Activated T-cell treated with anti-CD3 and anti-CD28 coated beads for 48 hours (primary cell): ENCODE measurements around the gene RAB44.
"Not testable (repeated sequence)": the region's sequence is repeated elsewhere in the genome, so short reads cannot be mapped to it uniquely, and the experiment has no call there.

Experiments
- DNase-seq: peaks from one replicate; pipeline ENCODE4 v3.0.0-alpha.2; 2020; ENCODE audit warnings: low read depth

Gene RAB44

DNA sequence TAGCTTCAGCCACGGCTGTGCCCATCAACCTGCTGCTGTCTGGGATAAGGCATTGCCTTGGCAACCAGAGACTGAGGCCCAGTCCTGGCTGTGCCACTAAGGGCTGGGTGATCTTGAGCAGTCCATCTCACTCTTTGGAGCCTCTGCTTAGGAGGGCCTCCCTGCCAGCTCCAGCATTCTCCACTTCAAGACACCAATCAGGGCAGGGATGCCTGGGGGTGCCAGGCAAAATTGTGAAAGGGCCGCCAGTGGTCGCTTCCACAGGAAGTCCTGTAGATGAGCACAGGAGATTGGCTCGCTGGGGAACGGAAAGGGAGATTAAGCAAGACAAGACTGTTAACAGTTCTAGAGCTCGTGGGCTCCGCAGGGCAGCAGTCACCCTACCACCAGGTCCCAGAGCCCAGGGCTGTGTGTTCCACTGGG is at the start of gene RAB44:
RAB44 (plus strand) TSS at position 346 of the 423 bp plus-strand sequence. CDS start 6,410 bp downstream, outside the sequence.
- no peak for DNase-seq

DNA sequence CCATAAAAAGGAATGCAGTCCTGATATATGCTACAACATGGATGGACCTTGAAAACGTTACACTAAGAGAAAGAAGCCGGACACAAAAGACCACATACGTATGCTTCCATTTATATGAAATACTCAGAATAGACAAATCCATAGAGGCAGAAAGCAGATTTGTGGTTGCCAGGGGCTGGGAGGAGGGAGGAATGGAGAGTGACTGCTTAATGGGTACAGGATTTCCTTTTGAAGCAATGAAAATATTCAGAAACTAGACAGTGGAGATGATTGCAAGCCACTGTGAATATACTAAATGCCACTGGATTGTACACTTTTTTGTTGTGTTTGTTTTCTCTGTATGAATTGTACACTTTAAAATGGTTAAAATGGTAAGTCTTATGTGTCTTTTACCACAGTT is 48.5 kb upstream of the RAB44 start:
- DNase-seq: no peak

DNA sequence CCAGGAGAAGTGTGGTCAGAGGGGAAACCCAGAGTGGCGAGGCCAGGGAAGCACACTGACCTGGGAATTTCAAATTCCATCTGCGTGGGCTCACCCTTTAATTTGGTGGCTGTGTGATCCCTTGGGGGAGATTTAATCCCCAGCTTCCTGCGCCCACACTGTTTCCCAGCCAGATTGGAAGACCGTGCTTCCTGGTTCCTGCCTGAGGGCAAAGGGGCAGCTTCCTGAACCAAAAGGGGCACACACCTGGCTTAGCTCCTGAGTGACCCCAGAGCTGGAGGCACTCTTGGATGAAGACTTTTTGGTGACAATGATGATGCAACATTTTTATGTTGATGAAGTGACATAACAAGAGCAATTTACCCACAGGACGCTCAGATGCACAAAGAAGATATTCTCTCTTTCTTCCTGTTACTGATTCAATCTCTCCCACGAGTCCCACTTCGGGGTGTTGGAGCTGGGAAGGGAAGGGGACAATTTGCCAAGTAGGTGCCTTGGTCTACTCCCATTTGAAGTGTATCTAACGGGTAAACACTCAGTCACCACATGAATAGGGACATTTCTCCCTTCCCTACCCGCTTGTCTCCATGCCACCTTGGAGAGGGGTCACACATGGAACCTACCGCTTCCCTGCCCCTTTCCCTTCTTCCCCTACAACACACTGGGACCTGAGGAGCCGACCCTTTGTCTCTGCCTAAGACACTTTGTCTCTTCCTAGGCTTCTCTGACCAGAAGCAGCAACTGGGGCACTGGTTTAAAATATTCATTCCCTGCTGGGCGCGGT is 47.7 kb upstream of the RAB44 start:
- DNase-seq: no peak

- DNase-seq: no peak
These were observed 46.7 kb upstream of the RAB44 start for GRCh38 chr6:36650848-36651478.

DNA sequence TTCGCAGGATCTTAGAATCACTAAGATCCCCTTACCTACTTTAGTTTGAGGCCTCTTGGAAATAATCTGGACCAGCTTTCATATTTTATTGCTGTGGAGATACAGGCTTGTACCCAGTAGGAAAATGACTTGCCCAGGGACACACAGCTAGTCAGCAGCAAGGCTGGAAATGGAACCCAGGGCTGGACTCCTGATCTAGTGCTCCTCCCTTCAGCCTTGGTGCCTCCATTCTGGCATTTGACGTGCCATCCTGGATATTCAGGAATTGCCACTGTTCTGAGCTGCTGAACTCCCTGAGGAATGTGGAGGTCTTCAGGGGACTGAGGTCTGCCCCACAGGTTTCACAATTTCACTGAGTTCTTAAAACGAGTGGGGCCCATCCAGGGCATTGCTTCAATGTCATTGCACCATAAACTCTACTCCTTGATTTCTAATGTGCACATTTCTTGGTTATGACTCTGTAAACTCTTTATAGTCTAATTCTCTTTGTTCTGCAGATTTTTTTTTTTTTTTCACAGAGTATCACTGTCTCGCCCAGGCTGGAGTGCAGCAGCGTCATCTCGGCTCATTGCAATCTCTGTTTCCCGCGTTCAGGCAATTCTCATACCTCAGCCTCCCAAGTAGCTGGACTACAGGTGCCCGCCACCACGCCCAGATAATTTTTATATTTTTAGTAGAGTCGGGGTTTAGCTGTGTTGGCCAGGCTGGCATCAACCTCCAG is 45.8 kb upstream of the RAB44 start:
- no peak for DNase-seq

DNA sequence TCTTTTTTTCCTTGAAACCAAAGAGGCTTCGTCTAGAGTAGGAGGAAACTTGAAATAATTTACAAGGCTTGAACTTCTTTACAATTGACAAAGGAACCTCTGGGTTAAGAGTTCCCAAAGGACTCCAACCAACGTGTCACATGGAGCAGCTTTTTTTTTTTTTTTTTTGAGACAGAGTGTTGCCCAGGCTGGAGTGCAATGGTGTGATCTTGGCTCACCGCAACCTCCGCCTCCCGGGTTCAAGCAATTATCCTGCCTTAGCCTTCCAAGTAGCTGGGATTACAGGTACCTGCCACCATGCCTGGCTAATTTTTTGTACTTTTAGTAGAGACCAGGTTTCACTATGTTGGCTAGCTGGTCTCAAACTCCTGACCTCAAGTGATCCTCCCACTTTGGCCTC is 43.2 kb upstream of the RAB44 start:
- not testable (repeated sequence) for DNase-seq

GRCh38 chr6:36655085-36655724 is 42.4 kb upstream of the RAB44 start:
- DNase-seq: no peak

GRCh38 chr6:36656441-36656840 is 41.2 kb upstream of the RAB44 start:
- DNase-seq: no peak

- DNase-seq: no peak
These were observed 40.4 kb upstream of the RAB44 start for GRCh38 chr6:36657271-36657670.

- DNase-seq: no peak
These were observed 39.6 kb upstream of the RAB44 start for GRCh38 chr6:36657942-36658544.

GRCh38 chr6:36659271-36659670 is 38.4 kb upstream of the RAB44 start:
- DNase-seq: no peak

DNA sequence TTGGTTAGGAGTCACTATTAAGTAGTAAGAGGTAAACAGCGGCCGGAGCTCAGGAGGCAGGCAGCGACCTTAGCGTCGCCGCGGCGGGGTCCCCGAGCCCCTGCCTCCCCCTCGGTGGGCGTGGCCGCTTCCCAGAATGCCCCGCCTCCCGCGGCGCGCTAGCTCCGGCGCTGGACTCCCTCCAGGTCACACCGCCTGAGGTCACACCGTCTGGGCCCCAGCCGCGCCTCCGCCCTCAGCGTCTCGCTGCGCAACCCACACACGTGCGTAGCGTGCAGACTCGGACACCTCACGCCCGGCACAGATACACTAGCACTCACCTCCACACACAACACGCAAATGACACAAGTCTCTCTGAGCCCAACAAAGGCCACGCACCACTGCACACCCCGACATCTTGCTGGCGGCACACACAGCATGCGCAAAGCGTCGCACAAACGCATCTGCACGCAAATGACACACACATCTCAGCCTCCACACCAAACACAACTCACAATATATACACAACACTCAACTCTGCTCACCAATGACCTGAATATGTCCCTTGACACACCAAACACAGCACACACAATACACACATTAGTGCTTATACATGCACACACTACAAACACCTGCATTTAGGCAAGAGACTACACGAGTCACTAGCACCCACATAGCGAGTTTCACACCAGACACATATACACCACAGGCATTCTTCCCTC is 36.7 kb upstream of the RAB44 start:
- DNase-seq: no peak

GRCh38 chr6:36662380-36662779 is 35.2 kb upstream of the RAB44 start:
- no peak for DNase-seq

DNA sequence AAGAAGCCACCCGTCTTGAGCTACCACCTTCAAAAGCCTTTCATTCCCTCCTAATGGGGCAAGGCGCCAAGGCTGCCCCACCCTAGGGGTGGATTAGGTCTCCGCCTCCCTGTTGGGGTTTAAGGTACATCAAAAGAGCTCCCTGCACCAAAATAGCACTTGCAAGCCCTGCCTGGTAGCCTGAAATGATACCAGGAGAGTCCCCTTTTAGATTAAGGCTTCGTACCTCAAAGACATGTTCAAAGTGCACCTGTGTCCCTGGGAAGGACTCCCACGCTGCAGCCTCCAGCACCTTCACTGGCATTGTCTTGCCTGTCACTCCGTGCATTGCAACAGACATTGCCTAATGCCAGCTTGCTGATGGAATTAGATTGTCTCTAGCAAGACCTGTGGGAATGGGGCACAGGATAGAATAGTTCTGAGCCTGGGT is 34.8 kb upstream of the RAB44 start:
- DNase-seq: no peak

GRCh38 chr6:36663504-36664446 is 33.9 kb upstream of the RAB44 start:
- no peak for DNase-seq

- DNase-seq: no peak
These were observed 32.4 kb upstream of the RAB44 start for GRCh38 chr6:36665180-36665579.

- no peak for DNase-seq
These were observed 31.3 kb upstream of the RAB44 start for GRCh38 chr6:36666287-36666686.

DNA sequence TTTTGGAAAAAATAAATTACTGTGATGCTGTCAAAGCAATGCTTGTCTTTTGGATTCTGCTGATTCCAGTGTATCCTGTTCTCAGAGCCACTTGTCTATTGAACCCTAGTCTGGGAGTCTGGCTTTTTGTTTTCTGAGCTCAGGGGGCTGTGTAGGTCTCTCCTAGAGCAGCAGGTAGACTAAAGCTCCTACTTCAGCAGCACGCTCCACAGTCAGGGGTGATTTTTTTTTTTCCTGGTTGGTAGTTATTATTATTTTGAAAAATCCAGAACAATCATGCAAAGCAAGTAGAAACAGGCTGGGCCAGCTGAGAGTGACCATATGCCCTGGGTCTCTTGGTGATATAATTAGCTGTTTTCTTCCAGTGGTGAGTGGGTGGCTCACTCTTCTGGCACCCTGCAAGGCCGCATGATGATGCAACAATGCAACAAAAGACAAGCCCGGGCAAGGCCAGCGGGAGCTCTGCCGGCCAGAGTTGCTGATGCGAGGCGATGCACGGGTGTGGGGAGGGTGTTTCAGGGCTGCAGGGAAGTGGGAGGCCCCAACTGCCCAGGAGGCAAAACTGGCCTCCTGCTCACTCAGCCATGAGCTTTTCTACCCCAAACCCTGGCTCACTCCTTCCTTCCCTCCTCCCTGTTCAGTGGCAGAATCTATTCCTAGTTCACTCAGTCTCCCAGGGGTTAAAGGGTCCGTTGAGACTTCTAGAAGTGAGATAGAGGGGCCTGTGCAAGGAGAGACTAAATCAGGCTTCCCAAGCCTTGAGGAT is 30.6 kb upstream of the RAB44 start:
- no peak for DNase-seq

DNA sequence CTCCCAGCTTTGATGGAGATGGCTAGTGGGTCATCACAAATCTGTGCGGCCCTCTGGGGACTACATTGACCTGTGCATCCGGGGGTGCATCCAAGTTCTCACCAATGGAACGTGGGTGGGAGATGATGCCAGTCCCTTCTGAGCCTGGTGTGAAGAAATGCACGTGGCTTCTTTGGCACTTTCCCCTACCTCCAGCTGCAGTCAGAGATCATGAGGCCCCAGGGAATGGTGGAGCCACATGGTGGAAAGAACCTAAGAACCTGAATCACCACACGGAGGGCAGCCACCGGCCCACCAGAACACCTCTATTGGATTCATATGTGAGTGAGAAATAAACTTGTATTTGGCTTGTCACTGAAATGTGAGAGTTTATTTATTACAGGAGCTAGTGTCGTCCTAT is 29.0 kb upstream of the RAB44 start:
- no peak for DNase-seq

- no peak for DNase-seq
These were observed 28.6 kb upstream of the RAB44 start for GRCh38 chr6:36669002-36669401.
